ENCODE measurements around the gene CRACR2A. TPM values are rescaled to one million over a fixed set of nuclear protein-coding genes. Genes with fewer than 3 reads are reported as not detected.

The CRACR2A gene
- total RNA-seq, 1 donor from 2014 or later = 6.2 TPM

DNA sequence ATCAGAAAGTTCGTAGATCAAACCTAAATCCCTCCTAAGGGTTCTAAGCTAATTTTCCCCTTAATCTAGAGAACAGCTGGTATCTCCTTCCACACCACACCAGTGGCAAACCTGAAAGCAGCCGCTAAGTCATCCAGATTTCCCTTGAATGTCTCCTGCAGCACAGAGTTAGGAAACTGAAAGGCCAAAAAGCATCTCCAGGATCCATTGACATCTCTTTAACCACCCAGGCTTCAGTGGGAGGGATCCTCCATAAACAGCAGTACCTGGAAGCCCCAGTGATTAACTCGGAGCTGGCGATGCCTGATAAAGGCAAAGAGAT is 47.6 kb downstream of the CRACR2A start:
- no peaks in the 10 kb centered on the region for H3K36me3 ChIP-seq (ENCODE audit: control insufficient read depth, insufficient read depth, low read length)
- TF ChIP-seq, protein P1, sequence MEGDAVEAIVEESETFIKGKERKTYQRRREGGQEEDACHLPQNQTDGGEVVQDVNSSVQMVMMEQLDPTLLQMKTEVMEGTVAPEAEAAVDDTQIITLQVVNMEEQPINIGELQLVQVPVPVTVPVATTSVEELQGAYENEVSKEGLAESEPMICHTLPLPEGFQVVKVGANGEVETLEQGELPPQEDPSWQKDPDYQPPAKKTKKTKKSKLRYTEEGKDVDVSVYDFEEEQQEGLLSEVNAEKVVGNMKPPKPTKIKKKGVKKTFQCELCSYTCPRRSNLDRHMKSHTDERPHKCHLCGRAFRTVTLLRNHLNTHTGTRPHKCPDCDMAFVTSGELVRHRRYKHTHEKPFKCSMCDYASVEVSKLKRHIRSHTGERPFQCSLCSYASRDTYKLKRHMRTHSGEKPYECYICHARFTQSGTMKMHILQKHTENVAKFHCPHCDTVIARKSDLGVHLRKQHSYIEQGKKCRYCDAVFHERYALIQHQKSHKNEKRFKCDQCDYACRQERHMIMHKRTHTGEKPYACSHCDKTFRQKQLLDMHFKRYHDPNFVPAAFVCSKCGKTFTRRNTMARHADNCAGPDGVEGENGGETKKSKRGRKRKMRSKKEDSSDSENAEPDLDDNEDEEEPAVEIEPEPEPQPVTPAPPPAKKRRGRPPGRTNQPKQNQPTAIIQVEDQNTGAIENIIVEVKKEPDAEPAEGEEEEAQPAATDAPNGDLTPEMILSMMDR (IDR thresholded peaks at IDR 0.05; ENCODE audit: insufficient read depth, low read length, poor library complexity, severe bottlenecking) = no peak
- H3K4me3 ChIP-seq (ENCODE audit: low read depth, low read length) = no peak overlapping the region
- DNase-seq (ENCODE audit: low read depth) = no peak
- H3K27me3 ChIP-seq (ENCODE audit: control insufficient read depth, insufficient read depth, low read length) = no peaks in the 10 kb centered on the region

DNA sequence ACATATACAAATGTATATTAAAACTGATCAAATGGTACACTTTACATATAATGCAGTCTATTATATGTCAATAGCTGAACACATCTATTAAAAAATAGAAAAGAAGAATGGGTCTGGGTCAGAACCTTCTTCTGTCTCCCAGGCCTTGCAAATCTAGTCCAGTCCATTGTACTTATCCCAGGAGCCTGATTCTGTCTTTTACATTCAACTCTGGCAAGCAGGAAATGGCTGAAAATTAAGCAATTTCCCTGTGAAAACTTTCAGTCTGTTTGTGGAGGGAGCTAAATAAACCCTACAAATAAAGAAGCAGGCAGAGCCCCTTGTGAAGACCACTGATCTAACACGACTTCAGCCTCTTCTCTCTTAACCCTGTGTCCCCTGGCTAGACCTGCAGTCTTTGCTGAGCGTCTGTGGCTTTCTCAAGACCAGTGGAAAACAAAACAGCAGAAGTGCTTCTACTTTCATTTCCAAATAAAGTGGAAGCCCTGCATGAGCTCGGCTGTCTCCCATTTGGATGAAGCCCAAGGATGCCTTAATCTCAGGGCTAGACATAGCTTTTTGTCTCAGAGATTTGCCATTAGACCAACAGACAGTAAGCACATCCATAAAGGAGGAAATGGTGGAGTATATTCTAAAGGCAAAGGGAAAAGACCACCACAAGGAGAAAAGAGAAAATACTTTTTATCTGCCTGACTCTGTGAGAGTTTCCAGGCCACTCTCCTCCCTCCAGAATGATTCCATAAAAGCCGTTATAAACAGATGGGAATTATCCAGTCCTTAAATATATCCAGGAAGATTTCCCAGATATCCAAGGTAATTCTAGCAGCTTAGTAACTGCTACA is 48.2 kb downstream of the CRACR2A start:
- no peak overlapping the region for H3K4me3 ChIP-seq (ENCODE audit: low read depth, low read length)
- no peaks in the 10 kb centered on the region for H3K27me3 ChIP-seq (ENCODE audit: control insufficient read depth, insufficient read depth, low read length)
- TF ChIP-seq, protein P1 (IDR thresholded peaks at IDR 0.05; ENCODE audit: insufficient read depth, low read length, poor library complexity, severe bottlenecking) = no peak

DNA sequence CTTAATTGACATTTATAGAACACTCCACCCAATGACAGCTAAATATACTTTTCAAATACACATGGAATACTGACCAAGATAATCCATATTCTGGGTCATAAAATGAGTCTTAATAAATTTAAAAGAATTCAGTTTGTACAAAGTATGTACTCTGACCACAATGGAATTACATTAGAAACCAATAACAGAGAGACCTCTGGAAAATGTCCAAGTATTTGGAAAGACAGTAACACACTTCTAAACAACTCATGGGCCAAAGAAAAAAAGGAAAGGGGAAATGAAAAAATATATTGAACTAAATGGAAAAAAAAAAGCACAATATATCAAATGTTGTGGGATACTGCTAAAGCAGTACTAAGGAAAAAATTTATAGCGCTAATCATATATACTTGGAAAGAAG is 52.0 kb downstream of the CRACR2A start:
- TF ChIP-seq, protein P1 (IDR thresholded peaks at IDR 0.05; ENCODE audit: insufficient read depth, low read length, poor library complexity, severe bottlenecking) = no peak

More for the DNA sequence above, 48.2 kb downstream of the CRACR2A start:
- no peak for DNase-seq (ENCODE audit: low read depth)
- no peaks in the 10 kb centered on the region for H3K36me3 ChIP-seq (ENCODE audit: control insufficient read depth, insufficient read depth, low read length)

DNA sequence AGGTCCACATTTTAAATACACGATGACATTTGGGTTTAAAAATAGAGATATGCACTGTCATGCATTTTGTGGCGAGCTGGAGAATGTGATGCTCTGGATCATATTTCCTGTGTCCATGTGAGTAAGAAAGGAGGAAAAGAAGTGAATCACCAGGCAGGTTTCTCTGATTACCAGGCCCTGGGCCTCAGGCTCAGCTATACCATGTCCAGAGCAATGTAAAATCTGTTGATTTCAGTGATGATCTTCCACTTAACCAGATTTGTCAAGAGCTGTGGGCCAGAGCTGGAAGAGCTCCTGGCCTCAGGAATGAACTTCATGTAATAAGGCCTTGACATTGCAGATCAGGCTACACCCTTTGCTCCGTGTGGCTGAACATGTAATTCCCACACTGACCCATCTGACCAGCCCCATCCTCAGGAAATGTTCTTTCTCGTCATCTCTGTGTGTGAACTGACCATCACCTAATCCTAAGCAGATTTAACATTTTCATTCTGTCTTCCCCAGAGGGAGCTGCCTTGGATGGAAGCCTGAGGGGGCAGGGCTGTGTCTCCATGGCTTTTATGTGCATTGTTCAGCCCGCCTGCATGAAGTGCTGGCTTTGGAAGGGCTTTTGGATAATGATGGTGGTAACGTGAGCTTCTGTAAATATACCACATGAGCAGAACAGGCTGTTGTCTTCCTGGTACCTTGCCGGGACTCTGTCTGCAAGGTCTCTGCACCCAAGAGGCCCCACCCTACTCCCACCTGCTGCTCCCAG is 54.5 kb downstream of the CRACR2A start:
- TF ChIP-seq, protein P1 (IDR thresholded peaks at IDR 0.05; ENCODE audit: insufficient read depth, low read length, poor library complexity, severe bottlenecking) = no peak
- no peak overlapping the region for H3K4me3 ChIP-seq (ENCODE audit: low read depth, low read length)
- no peaks in the 10 kb centered on the region for H3K27me3 ChIP-seq (ENCODE audit: control insufficient read depth, insufficient read depth, low read length)
- peak; percentile 52 for DNase-seq (ENCODE audit: low read depth)
- no peaks in the 10 kb centered on the region for H3K36me3 ChIP-seq (ENCODE audit: control insufficient read depth, insufficient read depth, low read length)

More for the DNA sequence above, 52.0 kb downstream of the CRACR2A start:
- H3K4me3 ChIP-seq (ENCODE audit: low read depth, low read length) = no peak overlapping the region
- no peaks in the 10 kb centered on the region for H3K27me3 ChIP-seq (ENCODE audit: control insufficient read depth, insufficient read depth, low read length)
- DNase-seq (ENCODE audit: low read depth) = no peak
- no peaks in the 10 kb centered on the region for H3K36me3 ChIP-seq (ENCODE audit: control insufficient read depth, insufficient read depth, low read length)

DNA sequence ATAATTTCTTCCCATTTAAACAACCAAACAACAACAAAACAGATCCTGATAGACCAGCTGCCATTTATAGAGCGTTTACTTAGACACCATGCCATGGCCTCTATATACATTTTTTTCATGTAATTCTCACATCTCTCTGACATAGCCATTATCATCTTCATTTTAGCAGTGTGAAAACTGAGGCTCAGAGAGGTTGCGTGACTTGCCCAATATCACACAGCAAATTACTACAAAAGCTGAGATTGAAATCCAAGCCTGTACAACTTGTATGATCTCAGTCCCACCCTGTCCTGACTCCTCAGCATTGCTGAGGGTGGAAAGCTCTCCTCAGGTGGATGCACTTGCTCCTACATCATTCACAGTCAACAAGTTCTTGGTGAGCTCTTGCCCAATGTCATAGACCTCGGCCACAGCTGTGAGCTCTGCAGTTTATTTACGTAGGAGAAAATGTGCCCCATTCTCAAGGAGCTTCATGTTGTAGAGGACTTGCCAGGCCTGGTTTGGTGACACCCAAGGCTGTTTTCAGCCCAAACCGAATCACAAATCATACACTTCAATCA is 55.5 kb downstream of the CRACR2A start:
- Histone ChIP-seq H3K27me3 (ENCODE audit: control insufficient read depth, insufficient read depth, low read length) (no peaks in the 10 kb centered on the region), H3K4me3 (ENCODE audit: low read depth, low read length) (no peak overlapping the region), H3K36me3 (ENCODE audit: control insufficient read depth, insufficient read depth, low read length) (no peaks in the 10 kb centered on the region)
- no peak for DNase-seq (ENCODE audit: low read depth)
- TF ChIP-seq, protein P1 (IDR thresholded peaks at IDR 0.05; ENCODE audit: insufficient read depth, low read length, poor library complexity, severe bottlenecking) = no peak
